A673 (cell line): Measurements from ENCODE around the gene APOL1. TPM values are rescaled to one million over a fixed set of nuclear protein-coding genes. Genes with fewer than 3 reads are reported as not detected.

Experiments used
- BruUV-seq: library from RNA; stranded (reverse); fragments of 400-500 nt; replicated peaks from 2 replicates; lab custom pipeline; 2021; lab: Mats Ljungman, UMichigan
- CTCF ChIA-PET: fragments of 300-600 bp; sonication (Branson Sonifier 250); formaldehyde crosslinking; loops from one replicate; lab custom pipeline; 2022; ENCODE audit warnings: antibody characterized with exemption; lab: Charles Lee
- POLR2A ChIA-PET: fragments of 300-600 bp; sonication (Branson Sonifier 250); formaldehyde crosslinking; loops from one replicate; lab custom pipeline; 2022; ENCODE audit warnings: antibody characterized with exemption; ENCODE audit not compliant: low non-redundant PET; lab: Charles Lee
- DNase-seq: peaks from one replicate; pipeline ENCODE4 v3.0.0-alpha.2; 2015; ENCODE audit warnings: low spot score
- H3K27ac ChIP-seq: fragments of 200-600 bp; sonication (generic); 2 replicates; pipeline ENCODE4 v1.5.1; 2016; ENCODE audit warnings: mixed run types, low read depth, mild to moderate bottlenecking, mixed read lengths, antibody characterized with exemption, low read length; ENCODE audit not compliant: poor library complexity, severe bottlenecking
- H3K27me3 ChIP-seq: fragments of 200-600 bp; sonication (generic); replicated peaks from 2 replicates; pipeline ENCODE4 v1.6.1; 2017; ENCODE audit warnings: mixed run types, low read depth, mild to moderate bottlenecking, mixed read lengths, antibody characterized with exemption, low read length; ENCODE audit not compliant: insufficient read depth, poor library complexity
- H3K36me3 ChIP-seq: fragments of 200-600 bp; sonication (generic); 2 replicates; pipeline ENCODE4 v1.6.1; 2016; ENCODE audit warnings: mixed run types, mild to moderate bottlenecking, mixed read lengths, antibody characterized with exemption, low read length; ENCODE audit not compliant: insufficient read depth, poor library complexity, severe bottlenecking
- H3K4me1 ChIP-seq: fragments of 200-600 bp; sonication (generic); 2 replicates; pipeline ENCODE4 v1.6.1; 2017; ENCODE audit warnings: mixed run types, mild to moderate bottlenecking, mixed read lengths, antibody characterized with exemption, low read length; ENCODE audit not compliant: insufficient read depth, poor library complexity, severe bottlenecking
- H3K4me3 ChIP-seq: fragments of 200-600 bp; sonication (generic); 2 replicates; pipeline ENCODE4 v1.5.1; 2016; ENCODE audit warnings: low read depth, mixed run types, mild to moderate bottlenecking, mixed read lengths, low read length; ENCODE audit not compliant: poor library complexity, severe bottlenecking
- H3K9me3 ChIP-seq: fragments of 200-600 bp; sonication (generic); 2 replicates; pipeline ENCODE4 v1.6.1; 2016; ENCODE audit warnings: mixed run types, low read depth, mild to moderate bottlenecking, mixed read lengths, antibody characterized with exemption, low read length; ENCODE audit not compliant: poor library complexity, severe bottlenecking
- EZH2 ChIP-seq: fragments of 200-600 bp; sonication (generic); IDR thresholded peaks from 2 replicates; pipeline ENCODE4 v1.6.1; 2017; ENCODE audit warnings: borderline replicate concordance, low read depth, mild to moderate bottlenecking, mixed read lengths, antibody characterized with exemption, low read length; ENCODE audit not compliant: poor library complexity, severe bottlenecking
- intact Hi-C: fragments of 100-400 bp; cut with micrococcal nuclease; formaldehyde crosslinking; loops from one replicate; pipeline ENCODE4 v1.10.0; 2022; ENCODE audit not compliant: unreplicated experiment
- total RNA-seq: library from RNA; stranded (reverse); gene quantifications from 2 replicates; pipeline ENCODE4 v1.2.3, GENCODE V29; 2021
- TF ChIP-seq, protein P1 (sequence below): fragments of 300-800, 200-600 bp; sonication (generic); conservative IDR thresholded peaks from 2 replicates; pipeline ENCODE4 v1.5.1; 2017; ENCODE audit warnings: low read depth, mild to moderate bottlenecking, antibody characterized with exemption, low read length, moderate library complexity, mixed read lengths

APOL1 gene
- total RNA-seq, 1 experiment from 2014 or later, result 0.30 TPM

DNA sequence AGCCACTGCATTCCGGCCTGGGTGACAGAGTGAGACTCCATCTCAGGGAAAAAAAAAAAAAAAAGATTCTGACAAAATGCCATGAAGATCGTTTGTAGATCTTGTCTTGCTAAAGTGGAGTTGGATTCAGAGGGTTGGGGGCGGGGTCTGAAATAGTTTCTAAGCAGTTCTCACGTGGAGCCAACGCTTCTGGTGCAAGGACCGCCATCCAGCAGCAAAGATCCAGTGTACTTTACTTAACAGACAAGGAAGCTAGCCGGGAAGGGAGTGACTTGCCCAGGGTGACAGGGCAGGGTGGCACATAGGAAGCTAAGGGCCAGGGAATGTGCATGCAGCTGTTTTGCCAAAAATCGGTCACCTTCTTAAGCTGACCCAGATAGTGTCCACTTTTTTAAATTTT lies 27.4 kb downstream of the APOL1 start:
- CTCF ChIA-PET, result interaction anchor here (1.2 kb wide), 1 partner anchor 86 kb away, joined by 7 read pairs; no protein-coding TSS in a partner anchor
- Histone ChIP-seq H3K27ac (no peak overlapping the region), H3K36me3 (peaks cover 26% of the 10 kb centered on the region), H3K4me3 (no peak overlapping the region), H3K4me1 (no peaks in the 10 kb centered on the region), H3K9me3 (no peaks in the 10 kb centered on the region), H3K27me3 (no peaks in the 10 kb centered on the region)
- TF ChIP-seq, protein P1, sequence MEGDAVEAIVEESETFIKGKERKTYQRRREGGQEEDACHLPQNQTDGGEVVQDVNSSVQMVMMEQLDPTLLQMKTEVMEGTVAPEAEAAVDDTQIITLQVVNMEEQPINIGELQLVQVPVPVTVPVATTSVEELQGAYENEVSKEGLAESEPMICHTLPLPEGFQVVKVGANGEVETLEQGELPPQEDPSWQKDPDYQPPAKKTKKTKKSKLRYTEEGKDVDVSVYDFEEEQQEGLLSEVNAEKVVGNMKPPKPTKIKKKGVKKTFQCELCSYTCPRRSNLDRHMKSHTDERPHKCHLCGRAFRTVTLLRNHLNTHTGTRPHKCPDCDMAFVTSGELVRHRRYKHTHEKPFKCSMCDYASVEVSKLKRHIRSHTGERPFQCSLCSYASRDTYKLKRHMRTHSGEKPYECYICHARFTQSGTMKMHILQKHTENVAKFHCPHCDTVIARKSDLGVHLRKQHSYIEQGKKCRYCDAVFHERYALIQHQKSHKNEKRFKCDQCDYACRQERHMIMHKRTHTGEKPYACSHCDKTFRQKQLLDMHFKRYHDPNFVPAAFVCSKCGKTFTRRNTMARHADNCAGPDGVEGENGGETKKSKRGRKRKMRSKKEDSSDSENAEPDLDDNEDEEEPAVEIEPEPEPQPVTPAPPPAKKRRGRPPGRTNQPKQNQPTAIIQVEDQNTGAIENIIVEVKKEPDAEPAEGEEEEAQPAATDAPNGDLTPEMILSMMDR, result no peak
- no peak for TF ChIP-seq EZH2
- DNase-seq, result no peak
- no TSS peak for BruUV-seq
- POLR2A ChIA-PET, result no interaction called here
- intact Hi-C loops, result no loop called here

DNA sequence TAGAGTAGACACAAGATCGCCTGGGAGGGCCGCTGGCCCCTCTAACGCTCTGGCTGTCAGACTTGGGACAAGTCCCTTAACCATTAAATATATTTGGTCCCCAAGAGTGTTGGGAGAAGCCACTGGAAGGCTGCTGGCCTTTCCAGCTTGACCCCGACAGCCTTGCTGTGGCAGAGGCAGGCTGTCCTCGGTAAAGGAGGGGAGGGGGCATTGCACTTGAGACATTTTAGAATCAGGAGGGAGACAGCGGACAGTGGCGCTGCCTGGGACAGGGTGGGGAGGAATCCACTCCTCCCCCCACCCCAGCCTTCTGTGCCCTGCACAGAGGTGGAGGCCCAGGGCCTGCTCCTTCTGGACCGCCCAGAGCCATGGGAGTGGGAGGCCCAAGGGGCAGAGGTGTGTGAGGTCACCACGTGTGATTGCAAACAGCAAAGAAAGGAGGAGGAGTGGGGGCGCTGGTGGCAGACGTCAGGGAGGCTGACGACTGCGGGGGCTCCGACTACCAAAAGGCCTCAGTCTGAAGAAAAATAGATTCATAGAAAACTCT lies 28.9 kb downstream of the APOL1 start:
- peaks cover 4% of the 10 kb centered on the region for H3K4me1 ChIP-seq
- no peaks in the 10 kb centered on the region for H3K9me3 ChIP-seq
- TF ChIP-seq, protein P1, result no peak
- TF ChIP-seq EZH2, result no peak
- H3K36me3 ChIP-seq, result peaks cover 41% of the 10 kb centered on the region
- CTCF ChIA-PET, result no interaction called here
- POLR2A ChIA-PET, result no interaction called here
- intact Hi-C loops, result no loop called here
- H3K27ac ChIP-seq, result no peak overlapping the region
- DNase-seq, result no peak
- H3K27me3 ChIP-seq, result no peaks in the 10 kb centered on the region
- no TSS peak for BruUV-seq
- H3K4me3 ChIP-seq, result no peak overlapping the region

DNA sequence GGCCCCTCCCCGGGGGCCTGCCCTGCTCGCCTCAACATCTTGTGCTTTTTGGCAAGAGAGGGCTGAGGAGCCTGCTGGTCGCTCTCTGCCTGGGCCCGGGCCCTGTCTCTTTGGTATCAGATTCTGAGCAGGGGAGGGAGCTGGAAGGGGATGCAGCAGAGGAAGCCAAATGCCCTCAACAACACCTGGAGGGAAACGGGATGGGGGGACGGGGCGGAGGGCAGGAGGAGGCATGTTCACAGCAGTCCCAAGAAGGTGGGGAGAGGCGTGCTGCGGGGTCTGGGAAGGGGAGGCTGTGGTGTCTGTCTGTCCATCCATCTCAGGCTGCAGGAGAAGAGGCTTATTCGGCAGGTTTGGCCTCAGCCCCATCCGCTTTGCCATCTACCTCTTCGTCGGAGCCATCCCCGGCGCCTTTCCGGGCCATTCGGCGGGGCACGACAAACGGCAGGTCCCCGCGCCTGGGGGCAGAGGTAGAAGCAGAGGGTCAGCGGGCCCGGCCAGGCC lies 29.4 kb downstream of the APOL1 start:
- ChIA-PET POLR2A (no interaction called here), CTCF (no interaction called here)
- H3K36me3 ChIP-seq, result peaks cover 45% of the 10 kb centered on the region
- no peaks in the 10 kb centered on the region for H3K27me3 ChIP-seq
- H3K27ac ChIP-seq, result no peak overlapping the region
- no peaks in the 10 kb centered on the region for H3K9me3 ChIP-seq
- TF ChIP-seq EZH2, result no peak
- TF ChIP-seq, protein P1, result no peak
- no peak overlapping the region for H3K4me3 ChIP-seq
- no TSS peak for BruUV-seq
- peaks cover 4% of the 10 kb centered on the region for H3K4me1 ChIP-seq
- intact Hi-C loops, result no loop called here
- no peak for DNase-seq
